ENCODE measurements around the gene NDUFC1. TPM values are rescaled to one million over a fixed set of nuclear protein-coding genes. Genes with fewer than 3 reads are reported as not detected.

NDUFC1 gene
- total and polyA plus RNA-seq, 2 of the 8 experiments (the other 6 are each of a cell fraction or from before 2014, with no cell fraction given) = 41.9 to 62.0 TPM

- peak; percentile 65 to 96; a peak in 3 of 4 replicates for TF ChIP-seq HDAC2 (IDR thresholded peaks at IDR 0.05; ENCODE audit: borderline replicate concordance in 1 of 2, low read depth in 2 of 2, low read length in 2 of 2)
- TF ChIP-seq SIRT6 (IDR thresholded peaks at IDR 0.05; ENCODE audit: low read length) = no peak
- TF ChIP-seq JUN (IDR thresholded peaks at IDR 0.05; ENCODE audit: low read depth, low read length) = no peak
- TF ChIP-seq SP4 (IDR thresholded peaks at IDR 0.05; ENCODE audit: low read length) = 0 out of 2 replicates have a peak, but pooled peaks have one; percentile 75
- TF ChIP-seq POU5F1 (IDR thresholded peaks at IDR 0.05; ENCODE audit: low read depth, low read length) = no peak
- TF ChIP-seq RBBP5 (IDR thresholded peaks at IDR 0.05; ENCODE audit: borderline replicate concordance, low read depth, low read length) = peak; percentile 93
- TF ChIP-seq CHD1 (IDR thresholded peaks at IDR 0.05; ENCODE audit: low read depth, low read length) = no peak; the same call in 1 of the 2 replicates
- no peak for TF ChIP-seq KDM1A (IDR thresholded peaks at IDR 0.05; ENCODE audit: borderline replicate concordance, low read length)
- no peak for TF ChIP-seq CBX5 (IDR thresholded peaks at IDR 0.05; ENCODE audit: low read depth, low read length)
- peak; percentile 97 for TF ChIP-seq YY1 (IDR thresholded peaks at IDR 0.05; ENCODE audit: low read depth, low read length)
- TF ChIP-seq SP1 (IDR thresholded peaks at IDR 0.05; ENCODE audit: low read depth, low read length) = peak; percentile 74
- TF ChIP-seq EZH2 (IDR thresholded peaks at IDR 0.05; ENCODE audit: low read depth, low read length, severe bottlenecking) = no peak
- peak; percentile 56; the same call in 1 of the 2 replicates for TF ChIP-seq GTF2F1 (IDR thresholded peaks at IDR 0.05; ENCODE audit: borderline replicate concordance, low read depth, low read length)
- TF ChIP-seq CREB1 (IDR thresholded peaks at IDR 0.05) = no peak
Observed at GRCh38 chr4:139301113-139301820, 1.0 kb downstream of the NDUFC1 start, which contains the start of gene NAA15 (continued).
